ENCODE results near the gene TAF11L9.
"Not testable (repeated sequence)": the region's sequence is repeated elsewhere in the genome, so short reads cannot be mapped to it uniquely, and the experiment has no call there.

TAF11L9 gene

DNA sequence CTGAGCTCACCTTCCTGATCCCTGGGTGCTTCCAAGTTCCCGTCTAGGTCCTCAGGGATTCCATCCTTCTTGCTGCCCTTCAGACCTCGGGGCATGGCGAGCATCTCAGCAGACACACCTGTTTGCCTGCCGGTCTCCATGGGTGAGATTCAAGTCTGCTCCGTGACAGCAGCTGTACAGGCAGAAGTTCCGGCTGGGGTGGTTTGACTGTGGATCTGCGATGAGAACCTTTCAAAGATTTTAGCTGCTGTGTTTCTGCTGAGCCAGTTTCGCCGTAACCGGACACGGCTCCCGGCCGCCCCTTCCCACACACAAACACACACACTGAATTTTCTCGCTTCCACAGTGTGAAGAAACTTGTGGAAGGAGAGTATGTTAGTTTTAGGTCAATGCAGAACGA lies at the start of gene TAF11L9:
Gene TAF11L9 (minus strand): TSS at position 140 of the 400 bp plus-strand sequence.
- H3K36me3 ChIP-seq (ENCODE audit: control insufficient read depth, insufficient read depth, low read length); H3K27me3 ChIP-seq (replicated peaks; ENCODE audit: control insufficient read depth, insufficient read depth, low read length); H3K4me3 ChIP-seq (replicated peaks; ENCODE audit: low read depth, low read length); DNase-seq (ENCODE audit: extremely low read depth, insufficient read length): not testable (repeated sequence)

DNA sequence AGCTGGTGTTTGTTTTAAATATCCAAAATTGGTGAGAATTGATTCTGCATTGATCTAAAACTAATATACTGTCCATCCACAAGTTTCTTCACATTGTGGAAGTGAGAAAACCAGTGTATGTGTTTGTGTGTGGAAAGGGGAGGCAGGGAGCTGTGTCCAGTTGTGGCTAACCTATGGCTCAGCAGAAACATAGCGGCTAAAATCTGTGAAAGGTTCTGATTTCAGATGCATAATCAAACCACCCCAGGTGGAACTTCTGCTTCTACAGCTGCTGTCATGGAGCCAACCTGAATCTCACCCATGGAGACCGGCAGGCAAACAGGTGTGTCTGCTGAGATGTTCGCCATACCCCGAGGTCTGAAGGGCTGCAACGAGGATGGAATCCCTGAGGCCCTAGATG lies 40.0 kb upstream of the TAF11L9 start, which contains the start of gene TAF11L14:
Gene TAF11L14 (plus strand): TSS at position 301 of the 400 bp plus-strand sequence.
- no peaks in the 10 kb centered on the region for H3K27me3 ChIP-seq (replicated peaks; ENCODE audit: control insufficient read depth, insufficient read depth, low read length)
- no peak for DNase-seq (ENCODE audit: extremely low read depth, insufficient read length)
- H3K36me3 ChIP-seq (ENCODE audit: control insufficient read depth, insufficient read depth, low read length): no peaks in the 10 kb centered on the region
- no peak within 1 kb of the TSS for H3K4me3 ChIP-seq (replicated peaks; ENCODE audit: low read depth, low read length)
- TF ChIP-seq, protein P1, sequence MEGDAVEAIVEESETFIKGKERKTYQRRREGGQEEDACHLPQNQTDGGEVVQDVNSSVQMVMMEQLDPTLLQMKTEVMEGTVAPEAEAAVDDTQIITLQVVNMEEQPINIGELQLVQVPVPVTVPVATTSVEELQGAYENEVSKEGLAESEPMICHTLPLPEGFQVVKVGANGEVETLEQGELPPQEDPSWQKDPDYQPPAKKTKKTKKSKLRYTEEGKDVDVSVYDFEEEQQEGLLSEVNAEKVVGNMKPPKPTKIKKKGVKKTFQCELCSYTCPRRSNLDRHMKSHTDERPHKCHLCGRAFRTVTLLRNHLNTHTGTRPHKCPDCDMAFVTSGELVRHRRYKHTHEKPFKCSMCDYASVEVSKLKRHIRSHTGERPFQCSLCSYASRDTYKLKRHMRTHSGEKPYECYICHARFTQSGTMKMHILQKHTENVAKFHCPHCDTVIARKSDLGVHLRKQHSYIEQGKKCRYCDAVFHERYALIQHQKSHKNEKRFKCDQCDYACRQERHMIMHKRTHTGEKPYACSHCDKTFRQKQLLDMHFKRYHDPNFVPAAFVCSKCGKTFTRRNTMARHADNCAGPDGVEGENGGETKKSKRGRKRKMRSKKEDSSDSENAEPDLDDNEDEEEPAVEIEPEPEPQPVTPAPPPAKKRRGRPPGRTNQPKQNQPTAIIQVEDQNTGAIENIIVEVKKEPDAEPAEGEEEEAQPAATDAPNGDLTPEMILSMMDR (IDR thresholded peaks at IDR 0.05; ENCODE audit: insufficient read depth, low read length, poor library complexity, severe bottlenecking): no peak

DNA sequence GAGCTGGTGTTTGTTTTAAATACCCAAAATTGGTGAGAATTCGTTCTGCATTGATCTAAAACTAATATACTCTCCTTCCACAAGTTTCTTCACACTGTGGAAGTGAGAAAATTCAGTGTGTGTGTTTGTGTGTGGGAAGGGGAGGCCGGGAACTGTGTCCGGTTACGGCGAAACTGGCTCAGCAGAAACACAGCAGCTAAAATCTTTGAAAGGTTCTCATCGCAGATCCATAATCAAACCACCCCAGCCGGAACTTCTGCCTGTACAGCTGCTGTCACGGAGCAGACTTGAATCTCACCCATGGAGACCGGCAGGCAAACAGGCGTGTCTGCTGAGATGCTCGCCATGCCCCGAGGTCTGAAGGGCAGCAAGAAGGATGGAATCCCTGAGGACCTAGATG lies 37.6 kb upstream of the TAF11L9 start, which contains the start of gene TAF11L13:
Gene TAF11L13 (plus strand): TSS at position 301 of the 400 bp plus-strand sequence.
- DNase-seq (ENCODE audit: extremely low read depth, insufficient read length); H3K4me3 ChIP-seq (replicated peaks; ENCODE audit: low read depth, low read length); H3K36me3 ChIP-seq (ENCODE audit: control insufficient read depth, insufficient read depth, low read length); H3K27me3 ChIP-seq (replicated peaks; ENCODE audit: control insufficient read depth, insufficient read depth, low read length): not testable (repeated sequence)

DNA sequence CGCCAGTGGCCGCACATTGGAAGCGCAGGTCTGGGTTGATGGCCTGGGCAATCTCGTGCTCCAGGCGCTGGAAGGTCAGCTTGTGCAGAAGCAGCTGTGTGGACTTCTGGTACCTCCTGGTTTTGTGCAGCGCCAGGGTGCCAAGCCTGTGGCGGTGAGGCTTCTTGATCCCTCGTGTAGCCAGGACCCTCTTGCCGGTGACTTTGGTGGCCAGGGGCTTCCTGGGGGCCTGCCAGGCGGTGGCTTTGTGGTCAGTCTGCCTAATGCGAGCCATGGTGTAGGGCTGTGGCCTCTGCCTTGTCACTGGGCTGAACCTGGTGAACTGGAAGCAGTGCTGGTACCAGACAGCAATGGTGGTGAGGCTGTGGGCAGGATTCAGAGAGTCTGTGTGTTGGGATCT lies 31.5 kb upstream of the TAF11L9 start:
- TF ChIP-seq, protein P1 (IDR thresholded peaks at IDR 0.05; ENCODE audit: insufficient read depth, low read length, poor library complexity, severe bottlenecking): no peak
- Histone ChIP-seq H3K27me3 (replicated peaks; ENCODE audit: control insufficient read depth, insufficient read depth, low read length) (no peaks in the 10 kb centered on the region), H3K4me3 (replicated peaks; ENCODE audit: low read depth, low read length) (no peak overlapping the region), H3K36me3 (ENCODE audit: control insufficient read depth, insufficient read depth, low read length) (no peaks in the 10 kb centered on the region)
- no peak for DNase-seq (ENCODE audit: extremely low read depth, insufficient read length)

DNA sequence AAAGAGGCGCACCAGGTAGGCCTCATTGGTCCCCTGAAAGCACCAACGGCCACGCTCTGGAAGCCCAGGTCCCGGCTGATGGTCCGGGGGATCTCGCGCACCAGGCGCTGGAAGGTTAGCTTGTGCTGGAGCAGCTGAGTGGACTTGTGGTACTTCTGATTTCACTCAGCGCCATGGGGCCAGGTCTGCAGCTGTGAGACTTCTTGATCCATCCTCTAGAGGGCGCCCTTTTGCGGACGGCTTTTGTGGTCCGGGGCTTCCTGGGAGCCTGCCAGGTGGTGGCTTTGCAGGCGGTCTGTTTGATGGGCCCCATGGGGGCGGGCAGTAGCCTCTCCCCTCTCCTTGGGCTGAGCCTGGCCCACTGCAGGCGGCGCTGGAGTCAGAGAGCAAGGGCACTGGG lies 26.4 kb upstream of the TAF11L9 start:
- Histone ChIP-seq H3K27me3 (replicated peaks; ENCODE audit: control insufficient read depth, insufficient read depth, low read length) (no peaks in the 10 kb centered on the region), H3K4me3 (replicated peaks; ENCODE audit: low read depth, low read length) (no peak overlapping the region), H3K36me3 (ENCODE audit: control insufficient read depth, insufficient read depth, low read length) (no peaks in the 10 kb centered on the region)
- TF ChIP-seq, protein P1 (IDR thresholded peaks at IDR 0.05; ENCODE audit: insufficient read depth, low read length, poor library complexity, severe bottlenecking): no peak
- DNase-seq (ENCODE audit: extremely low read depth, insufficient read length): no peak

DNA sequence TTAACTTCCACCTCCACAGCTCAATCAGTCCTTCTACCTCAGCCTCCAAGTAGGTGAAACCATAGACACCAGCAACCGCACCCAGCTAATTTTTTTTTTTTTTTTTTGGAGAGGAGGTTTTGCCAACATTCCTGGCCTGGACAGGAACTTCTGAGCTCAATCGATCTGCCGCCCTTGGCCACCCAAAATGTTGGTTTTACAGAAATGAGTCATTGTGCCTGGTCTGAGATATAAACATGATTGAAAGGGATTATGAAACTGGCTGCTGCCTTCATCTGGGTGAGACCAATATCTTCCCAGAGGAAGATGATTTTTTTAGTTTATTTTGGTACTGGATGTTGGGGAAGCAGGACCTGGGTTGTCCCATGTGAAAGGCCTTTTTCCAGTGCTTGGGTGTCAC lies 25.2 kb upstream of the TAF11L9 start:
- H3K4me3 ChIP-seq (replicated peaks; ENCODE audit: low read depth, low read length): no peak overlapping the region
- H3K27me3 ChIP-seq (replicated peaks; ENCODE audit: control insufficient read depth, insufficient read depth, low read length): no peaks in the 10 kb centered on the region
- H3K36me3 ChIP-seq (ENCODE audit: control insufficient read depth, insufficient read depth, low read length): no peaks in the 10 kb centered on the region
- TF ChIP-seq, protein P1 (IDR thresholded peaks at IDR 0.05; ENCODE audit: insufficient read depth, low read length, poor library complexity, severe bottlenecking): no peak
- DNase-seq (ENCODE audit: extremely low read depth, insufficient read length): no peak
